ENCODE results near the gene CLIC5.

The CLIC5 gene

DNA sequence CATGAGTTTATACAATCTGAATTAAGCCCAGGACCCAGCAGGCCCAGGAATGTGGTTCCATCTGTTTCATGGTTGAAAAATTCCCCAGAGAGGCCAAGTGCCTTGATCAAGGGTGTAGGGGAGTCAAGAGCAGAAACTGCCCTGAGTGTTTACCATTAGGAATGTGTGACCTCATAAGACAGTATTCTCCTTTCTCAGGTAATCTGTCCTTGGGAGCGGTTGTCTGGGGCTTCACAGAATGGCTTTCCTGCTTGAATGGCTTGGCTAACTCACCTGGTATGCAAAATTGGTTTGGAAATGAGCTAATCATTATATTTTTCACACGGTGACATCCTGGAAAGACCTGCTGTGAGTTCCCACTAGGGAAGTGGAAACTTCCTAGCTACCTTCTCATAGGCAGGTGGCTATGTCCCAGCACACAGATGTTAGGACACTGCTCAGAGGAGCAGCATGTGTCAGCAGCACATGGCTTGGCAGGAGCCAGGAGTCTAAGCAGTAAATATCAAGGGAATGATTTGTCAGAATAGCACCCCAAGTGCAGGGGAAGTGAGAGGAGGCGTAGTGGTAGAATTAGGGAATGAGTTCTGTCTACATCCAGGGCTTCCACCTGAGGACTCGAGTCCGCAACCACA, 17.7 kb downstream of the CLIC5 start:
- no peak for DNase-seq

DNA sequence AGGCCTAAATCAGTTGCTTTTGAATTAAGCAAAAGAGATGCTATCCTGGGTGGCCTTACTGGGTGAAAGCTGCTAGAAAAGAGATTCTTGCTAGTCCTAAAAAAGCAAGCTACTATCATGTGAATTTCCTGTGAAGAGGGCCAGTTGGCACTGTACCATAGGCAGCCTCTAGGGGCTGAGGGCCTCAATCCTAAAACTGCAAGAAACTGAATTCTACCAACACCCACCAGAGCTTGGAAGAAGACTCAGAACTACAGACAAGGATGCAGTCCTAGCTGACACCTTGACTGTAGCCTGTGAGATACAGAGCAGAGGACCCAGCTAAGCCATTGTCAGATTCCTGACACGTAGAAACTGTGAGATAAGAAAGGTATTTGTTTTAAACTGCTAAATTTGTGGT, 24.5 kb downstream of the CLIC5 start:
- DNase-seq = no peak

DNA sequence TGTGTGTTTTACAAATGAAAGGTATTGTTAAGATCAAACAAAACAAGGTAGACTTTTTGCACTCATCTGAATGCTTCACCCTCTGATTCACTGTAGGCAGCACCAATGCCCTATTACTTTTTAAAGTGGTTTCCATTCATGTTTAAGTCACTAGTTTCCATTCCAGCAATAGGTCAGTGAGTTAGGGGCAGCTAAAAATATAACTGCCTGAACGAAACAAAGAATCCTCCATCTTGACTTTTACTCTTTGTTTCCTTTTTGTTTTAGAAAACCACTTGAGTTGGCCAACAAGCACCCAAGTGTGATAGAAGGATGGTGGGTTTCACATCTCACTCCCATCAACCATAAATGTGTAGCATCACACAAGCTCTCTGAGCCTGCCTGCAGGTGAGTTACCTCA, 25.5 kb downstream of the CLIC5 start:
- DNase-seq = no peak

DNA sequence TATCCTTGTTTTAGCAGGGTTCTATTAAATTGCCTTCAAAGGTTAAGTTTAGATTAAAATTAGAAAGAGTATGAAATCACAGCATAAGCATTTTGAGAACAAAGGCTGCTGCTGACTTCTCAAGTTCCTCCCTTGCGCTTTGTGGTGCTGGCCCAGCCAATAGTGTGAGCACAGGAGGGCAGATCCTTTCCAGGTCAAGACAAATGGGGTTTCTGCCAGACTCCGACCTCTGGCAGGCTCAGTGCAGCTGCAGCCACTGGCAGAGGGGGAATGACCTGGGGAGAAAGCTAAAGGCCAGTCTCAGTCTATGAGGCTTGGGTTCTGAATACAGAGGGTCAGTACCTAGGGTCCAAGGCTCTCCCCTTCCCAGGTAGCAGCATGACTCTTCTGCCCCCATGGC, 27.0 kb downstream of the CLIC5 start:
- DNase-seq = no peak

DNA sequence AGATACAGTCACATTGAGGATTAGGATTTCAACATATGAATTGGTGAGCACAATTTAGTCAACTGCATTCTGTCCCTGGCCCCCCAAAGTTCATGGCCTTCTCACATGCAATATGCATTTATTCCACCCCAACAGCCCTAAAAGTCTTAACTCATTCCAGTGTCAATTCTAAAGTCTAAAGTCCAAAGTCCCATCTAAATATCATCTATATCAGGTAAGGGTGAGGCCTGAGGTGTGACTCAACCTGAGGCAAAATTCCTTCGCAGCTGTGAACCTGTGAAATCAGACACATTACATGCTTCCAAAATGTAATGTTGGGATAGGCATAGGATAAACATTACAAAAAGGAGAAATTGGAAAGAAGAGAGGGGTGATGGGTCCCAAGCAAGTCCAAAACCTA, 27.8 kb downstream of the CLIC5 start:
- DNase-seq = no peak

DNA sequence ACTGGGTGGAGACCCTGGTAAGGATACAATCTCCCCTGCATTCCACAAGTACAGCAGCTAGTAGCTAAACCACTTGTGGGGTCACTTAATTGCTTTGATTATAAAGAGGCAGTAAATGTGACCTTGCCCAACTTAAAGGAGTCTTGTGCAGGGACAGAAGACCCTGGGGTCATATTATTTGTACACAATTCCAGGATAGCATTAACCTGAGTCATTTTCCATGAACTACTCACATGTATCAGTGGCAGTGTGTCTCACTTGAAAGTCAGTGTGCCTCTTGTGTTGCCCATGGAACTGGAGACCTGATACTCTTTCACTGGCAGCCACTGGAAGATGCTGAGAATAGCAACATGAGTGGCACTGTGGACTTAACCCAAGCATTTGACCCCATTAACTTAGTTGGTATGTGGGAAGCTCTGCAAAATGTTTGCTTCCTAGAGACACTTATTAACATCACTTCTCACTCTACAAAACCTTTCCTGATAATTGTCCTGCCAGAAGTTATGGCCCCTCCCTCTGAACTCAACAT, 28.9 kb downstream of the CLIC5 start:
- no peak for DNase-seq

DNA sequence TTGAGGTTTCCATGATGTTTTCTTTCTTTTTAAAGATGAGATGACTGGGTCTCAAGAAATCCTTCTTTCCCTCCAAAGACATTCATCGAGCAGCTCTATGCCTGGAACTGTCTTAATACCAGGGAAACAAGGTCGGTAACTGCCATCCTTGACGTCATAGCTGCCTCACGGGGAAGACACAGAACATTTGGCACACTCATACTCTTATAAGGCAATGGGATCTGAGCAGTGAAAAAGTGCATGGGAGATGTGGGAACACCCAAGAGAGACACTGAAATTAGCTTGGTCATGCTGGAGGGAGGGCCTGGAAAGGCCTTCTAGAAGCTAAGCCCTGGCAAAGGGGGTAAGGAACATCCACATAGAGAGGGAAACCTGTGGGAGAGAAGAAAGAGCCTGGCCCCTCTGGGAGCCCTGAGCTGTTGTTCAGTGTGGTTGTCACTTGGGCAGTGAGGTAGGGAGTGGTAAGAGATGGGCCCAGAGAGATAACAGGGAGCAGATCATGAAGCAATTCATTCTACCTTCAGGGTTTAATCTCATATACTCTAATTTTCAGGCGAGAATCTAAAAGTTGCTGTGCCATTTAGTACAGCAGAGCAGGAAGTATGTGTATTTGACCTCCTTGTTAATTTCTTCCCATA, 30.8 kb downstream of the CLIC5 start:
- no peak for DNase-seq

DNA sequence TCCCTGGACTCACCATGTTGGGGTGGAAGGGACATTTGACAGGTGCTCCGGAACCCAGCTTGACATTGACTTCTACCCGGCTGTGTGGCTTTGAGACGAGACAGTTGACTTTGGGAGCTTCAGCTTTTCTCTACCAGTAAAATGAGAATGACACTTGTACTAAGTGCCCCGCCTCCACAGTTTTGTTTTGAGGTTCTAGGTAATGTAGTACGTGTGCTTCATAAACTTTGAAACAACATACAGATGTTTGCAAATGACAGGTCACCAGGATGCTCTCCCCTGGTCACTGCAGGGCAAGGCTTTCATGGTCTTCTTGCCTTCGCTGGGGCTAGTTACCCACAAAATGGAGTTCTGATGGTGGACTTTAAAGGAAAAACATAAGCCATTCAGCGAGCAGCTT, 31.3 kb downstream of the CLIC5 start:
- no peak for DNase-seq

DNA sequence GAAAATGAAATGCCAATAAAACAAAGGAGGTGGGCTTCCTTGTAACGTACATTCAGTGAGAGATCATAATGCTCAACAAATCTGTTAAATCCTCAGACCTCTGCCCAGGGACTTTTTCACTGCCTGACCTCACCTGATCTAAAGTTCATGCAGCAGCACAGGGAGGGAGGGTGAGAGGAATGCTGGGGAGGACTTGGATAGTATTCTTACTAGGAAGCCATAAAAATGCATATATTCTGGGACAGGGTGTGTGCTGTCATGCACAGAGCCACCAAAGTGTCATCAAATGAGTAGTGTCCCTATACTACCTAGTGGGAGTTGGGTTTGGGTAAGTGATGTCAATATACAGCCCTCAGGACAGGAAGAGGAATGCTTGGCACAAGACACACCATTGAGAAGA, 32.6 kb downstream of the CLIC5 start:
- DNase-seq = no peak

DNA sequence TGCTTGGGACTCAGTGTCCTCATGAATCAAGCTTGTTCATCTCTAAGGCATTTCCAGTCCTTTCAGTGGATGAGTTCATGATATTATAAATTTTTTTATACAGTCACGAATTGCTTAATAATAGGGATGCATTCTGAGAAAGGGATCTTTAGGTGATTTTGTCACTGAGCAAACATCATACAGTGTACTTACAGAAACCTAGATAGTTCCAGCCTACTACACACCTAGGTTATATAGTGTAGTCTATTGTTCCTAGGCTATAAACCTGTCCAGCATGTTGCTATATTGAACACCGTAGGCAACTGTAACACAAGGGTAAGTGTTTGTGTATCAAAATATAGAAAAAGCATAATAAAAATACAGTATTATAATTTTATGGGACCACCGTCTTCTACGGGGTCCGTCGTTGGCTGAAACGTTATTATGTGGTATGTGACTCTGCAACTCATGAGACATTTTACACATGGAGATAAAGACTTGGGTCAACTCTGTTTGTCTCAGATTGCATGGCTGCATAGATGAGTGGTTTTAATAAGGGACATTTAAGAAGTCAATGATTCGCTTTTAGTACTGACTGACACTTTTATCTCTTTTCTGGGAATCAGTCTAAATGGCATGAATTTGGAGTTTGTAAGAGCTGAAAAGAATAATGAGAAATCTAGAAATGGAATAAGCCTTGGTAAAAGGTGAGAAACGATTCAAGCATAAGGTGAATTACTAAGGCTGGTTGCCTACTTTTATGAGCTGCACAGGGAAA, 33.2 kb downstream of the CLIC5 start:
- DNase-seq = no peak

DNA sequence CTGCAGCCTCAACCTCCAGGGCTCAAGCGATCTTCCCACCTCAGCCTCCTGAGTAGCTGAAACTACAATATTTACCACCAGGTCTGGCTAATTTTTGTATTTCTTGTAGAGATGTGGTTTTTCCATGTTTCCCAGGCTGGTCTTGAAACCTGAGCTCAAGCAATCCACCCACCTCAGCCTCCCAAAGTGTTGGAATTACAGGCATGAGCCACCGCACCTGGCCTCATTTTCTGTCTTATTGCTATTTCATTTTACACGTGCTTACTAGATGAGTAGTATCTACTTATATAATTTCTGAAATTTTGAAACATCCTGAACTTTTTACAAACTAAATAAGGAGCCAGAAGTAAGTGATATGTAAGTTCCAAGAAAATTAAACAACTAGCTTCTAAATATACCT, 34.6 kb downstream of the CLIC5 start:
- DNase-seq = no peak

DNA sequence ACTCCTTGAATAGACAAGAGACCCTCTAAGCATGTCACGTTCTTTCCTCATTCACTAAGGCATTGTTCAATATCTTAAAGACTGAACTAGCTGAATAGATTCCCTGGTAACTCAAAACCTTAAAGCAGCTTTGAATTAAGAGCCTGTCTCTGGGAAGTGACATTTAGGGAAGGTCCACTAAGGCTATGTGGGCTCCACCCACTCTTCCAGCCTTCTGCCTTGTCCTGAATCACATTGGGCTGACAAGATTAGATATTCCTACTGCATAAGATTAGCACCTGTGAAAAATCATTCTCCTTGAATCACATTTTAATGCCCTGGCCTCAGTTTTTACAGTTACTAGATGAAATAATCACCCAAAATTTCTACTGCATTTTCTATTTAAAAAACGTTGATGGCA, 36.3 kb downstream of the CLIC5 start:
- DNase-seq = no peak

DNA sequence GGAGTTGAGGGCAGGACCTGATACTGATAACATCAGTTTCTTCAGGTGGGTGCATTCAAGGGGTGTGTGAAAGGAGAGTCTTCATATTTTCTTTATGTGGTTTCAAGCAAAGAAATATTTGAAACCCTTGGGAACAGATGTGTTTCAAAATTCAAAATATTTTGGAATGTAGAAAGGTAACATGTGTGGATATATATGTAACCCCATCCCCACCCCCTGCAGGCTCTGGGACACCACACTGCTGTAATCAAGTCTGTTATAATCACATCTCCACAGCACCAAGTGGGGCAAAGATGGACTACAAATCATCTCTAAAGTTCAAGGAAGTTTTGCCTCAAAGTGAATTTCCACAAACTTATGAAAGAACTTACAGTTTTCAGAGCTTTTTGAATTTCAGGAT, 41.1 kb downstream of the CLIC5 start:
- no peak for DNase-seq

DNA sequence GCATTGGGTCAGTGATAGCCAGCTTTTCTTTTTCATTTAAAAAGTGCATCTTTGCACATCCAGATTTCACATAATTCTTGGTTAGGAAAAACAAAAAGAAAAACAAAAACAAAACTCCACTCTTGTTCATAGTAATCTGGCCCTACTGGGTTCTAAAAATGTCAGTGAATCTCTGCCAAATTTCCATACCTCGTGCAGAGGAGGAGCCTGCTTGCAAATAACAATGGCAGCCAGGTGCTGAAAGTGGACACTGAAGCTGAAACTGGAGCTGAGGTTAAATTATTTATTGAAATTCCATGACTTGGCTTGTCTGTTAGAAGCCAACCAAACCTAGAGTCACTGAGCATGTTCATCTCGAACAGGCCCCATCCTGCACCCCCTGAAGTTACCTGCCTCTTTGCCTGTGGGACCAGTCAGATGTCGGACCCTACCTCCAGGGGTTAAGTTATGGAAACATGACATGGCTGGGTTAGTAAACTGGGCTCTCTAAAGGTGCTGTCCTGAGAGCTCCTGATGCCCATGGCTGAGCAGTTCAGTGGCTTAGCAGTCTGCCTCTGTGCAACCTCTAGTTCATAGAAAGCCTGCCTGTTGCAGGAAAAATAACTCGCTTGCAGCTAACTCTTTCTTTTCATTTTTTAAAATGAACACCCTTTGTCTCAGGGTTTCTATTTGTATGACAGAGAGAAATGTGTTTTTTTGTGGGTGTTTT, 42.7 kb downstream of the CLIC5 start:
- DNase-seq = no peak

DNA sequence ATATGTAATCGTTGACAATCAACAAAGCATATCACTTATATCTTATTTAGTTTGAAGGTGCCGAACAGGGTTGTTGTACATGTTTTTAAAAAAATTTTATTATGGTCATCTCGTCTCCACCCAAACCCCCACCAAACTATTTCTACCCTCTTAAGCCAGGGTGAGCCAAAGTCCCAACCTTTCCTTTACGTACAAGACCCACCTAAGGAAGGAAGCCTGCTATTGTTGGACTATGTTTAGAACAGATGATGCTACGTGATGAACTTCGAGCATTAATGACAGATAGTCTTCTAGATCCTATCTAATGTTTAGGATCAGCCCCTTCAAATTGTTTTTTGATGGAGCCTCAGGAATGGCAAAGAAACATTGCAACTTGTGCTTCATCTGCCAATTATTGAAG, 44.4 kb downstream of the CLIC5 start:
- no peak for DNase-seq

DNA sequence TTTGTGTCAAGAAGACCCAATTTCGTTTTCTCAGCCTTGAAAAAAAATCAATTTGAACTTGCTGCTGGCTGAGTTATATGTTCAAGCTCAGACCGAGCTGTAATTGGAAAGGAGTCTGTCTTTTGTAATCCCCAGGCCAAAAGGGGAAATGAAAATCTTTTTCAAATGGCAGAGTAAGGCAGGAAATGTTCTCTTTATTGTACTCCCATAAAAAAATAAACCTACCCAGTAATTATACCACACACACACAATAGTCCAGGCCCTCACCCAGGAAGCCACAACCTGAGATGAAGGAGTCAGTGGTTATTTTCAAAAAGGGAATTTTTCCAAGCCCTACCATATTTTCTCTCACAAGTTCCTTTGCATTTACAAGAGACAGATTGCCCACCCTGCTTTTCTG, 45.3 kb downstream of the CLIC5 start:
- no peak for DNase-seq

DNA sequence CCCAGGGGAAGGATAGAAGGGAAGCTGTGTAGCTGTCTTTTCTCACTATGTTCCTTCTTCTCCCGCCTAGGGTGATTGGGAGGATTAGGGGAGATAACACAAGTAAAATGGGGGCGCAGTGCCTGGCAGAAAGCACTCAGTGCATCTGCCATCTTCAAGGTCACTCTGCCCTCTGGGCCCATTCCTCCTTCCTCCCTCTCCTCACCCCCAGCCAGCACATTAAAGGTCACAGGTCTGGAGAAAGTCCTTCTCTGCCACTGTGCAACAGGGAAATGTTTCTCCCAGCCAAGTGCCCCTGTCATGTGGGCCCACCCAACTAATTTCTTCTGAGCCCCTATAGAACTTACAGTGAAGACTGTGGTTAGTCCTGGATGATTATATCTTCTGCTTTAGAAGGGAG, 45.8 kb downstream of the CLIC5 start:
- no peak for DNase-seq

DNA sequence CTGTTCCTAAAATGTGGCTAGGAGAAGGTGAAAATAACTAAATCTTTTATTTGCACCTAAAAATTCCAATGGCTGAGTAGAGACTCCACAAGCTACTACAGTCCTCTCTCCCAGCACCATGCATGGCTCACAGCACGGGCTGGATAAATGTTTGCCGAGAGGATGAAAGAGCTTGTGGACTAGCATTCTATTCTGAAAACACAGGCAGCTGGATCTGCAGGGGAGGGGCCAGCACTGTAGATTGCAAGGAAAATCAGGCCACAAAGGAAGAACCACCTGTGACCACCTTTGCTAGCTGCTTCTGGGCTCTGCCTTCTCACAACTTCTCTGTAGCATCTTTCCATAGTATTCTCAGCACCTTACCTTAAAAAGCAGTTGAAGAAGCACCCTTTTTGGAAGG, 46.6 kb downstream of the CLIC5 start:
- no peak for DNase-seq

DNA sequence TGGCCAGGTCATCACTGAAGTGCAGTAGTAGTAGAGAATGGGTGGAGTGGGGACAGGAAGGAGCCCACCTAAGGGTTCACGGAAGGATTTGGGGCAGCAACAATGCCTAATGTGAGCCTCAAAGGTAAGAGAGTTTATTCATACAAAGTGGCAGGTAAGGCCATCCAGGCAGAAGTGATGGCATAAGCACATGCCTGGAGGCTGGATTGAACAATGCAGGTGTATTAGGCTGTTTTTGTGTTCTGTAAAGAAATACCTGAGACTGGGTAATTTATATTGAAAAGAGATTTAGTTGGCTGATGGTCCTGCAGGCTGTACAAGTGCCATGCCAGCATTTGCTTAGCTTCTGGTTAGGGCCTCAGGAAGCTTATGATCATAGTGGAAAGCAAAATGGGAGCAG, 48.3 kb downstream of the CLIC5 start:
- no peak for DNase-seq

DNA sequence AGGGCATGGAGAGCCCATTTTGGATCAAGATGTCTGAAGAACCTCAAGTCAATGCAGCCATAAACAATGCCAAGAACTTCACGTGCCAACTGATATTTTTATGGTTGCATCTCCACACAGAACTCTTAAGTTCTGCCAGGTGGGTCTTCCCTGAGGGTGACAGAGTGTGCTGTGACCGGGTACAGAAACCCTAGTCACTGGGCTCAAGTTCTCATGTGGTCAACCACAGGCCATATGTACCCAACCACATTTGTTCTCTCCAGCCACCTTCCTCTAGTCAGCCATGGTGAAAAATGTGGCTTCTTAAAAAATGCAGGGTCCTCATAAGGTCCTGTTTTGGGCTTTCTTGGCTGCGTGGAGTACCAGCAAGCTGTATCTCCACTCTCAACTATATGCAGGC, 48.9 kb downstream of the CLIC5 start:
- DNase-seq = no peak

DNA sequence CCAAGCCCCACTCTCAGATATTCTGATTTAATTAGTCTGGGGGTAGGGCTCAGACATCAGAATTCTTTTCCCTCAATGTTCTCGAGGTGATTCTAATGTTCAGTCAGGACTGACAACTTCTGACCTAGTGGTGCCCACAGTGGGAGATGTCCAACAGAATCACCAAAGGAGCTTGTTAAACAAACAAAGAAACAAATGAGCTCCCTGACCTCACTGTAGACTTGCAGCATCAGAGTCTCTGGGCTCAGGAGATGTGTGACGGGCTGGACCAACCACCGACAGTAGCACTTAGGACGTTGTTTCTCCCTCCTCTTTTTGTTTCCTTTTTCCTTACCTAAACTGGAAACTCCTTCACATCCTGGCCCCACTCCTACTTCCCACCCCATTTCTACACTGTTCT, 49.3 kb downstream of the CLIC5 start:
- DNase-seq = no peak

DNA sequence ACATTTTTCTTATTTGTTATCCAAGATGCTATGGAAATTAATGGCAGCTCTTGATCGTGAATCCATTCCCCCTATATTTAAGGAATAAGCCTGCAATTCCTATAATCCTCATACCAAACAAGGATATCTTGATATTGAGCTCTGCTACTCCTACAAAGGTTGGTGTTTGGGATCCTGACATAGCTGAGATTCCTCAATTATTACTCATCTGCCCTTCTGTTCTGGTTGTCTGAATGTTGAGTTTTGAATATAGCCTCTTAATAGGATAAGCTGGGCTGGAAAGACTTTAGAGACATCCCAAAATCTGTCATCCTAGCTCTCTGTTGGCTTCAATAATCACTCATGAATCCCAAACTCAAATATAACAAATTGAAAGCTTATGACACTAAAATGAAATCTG, 49.9 kb downstream of the CLIC5 start:
- peak; percentile 84 for DNase-seq

DNA sequence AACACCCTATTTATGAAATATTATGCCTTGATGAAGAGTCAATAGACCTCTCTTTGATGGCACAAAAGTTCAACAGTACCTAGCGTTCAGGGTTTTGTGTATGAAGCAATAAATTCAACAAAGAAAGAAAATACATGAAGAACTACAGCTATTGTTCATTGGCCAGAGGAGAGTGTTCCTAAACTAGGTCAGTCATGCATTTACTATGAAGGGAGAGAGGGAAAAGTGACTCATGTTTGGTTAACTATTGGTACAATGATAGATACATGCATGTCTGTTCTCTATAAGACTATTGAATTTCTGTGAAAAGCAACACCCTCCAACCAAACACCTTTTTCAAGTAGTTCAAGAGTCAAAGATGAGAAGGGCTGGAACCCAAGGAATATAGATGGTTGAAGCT, 50.7 kb downstream of the CLIC5 start:
- DNase-seq = peak; percentile 44

All from fibroblast of skin of back (primary cell).